NCI-H2227 treated with DMSO at 0.1 percent for 48 hours (cell line): Measurements from ENCODE around the gene TBX4.
"Not testable (repeated sequence)": the region's sequence is repeated elsewhere in the genome, so short reads cannot be mapped to it uniquely, and the experiment has no call there.

Source experiments
- DNase-seq: peaks from one replicate; lab custom pipeline; 2025; lab: John Stamatoyannopoulos, UW

Gene TBX4

DNA sequence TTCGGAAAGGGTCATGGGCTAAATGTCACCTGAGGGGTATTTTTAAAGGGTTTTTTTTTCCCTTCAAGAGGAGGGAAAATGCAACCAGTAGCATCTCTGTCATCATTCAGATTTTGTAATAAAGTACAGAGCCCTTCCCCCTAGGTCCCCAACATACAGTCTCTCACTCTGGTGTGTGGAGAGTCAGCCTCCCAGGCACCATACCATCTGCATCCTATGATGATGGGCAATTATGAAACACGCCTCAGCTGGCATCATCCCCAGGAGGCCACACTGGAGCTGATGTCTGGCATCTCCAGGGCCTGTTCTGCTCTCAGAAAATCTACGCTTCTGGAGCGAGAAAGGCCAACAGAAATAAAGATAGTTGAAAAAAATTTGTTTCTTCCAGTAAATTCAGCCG lies 32.0 kb downstream of the TBX4 start:
- DNase-seq = no peak

GRCh38 chr17:61485067-61485775 lies 33.0 kb downstream of the TBX4 start:
- DNase-seq = no peak

- peak; percentile 41 for DNase-seq
These were observed 34.2 kb downstream of the TBX4 start for GRCh38 chr17:61486135-61487120.

- DNase-seq = no peak
These were observed 35.2 kb downstream of the TBX4 start for GRCh38 chr17:61487161-61487988.

- no peak for DNase-seq
These were observed 35.9 kb downstream of the TBX4 start for GRCh38 chr17:61487989-61488595.

DNA sequence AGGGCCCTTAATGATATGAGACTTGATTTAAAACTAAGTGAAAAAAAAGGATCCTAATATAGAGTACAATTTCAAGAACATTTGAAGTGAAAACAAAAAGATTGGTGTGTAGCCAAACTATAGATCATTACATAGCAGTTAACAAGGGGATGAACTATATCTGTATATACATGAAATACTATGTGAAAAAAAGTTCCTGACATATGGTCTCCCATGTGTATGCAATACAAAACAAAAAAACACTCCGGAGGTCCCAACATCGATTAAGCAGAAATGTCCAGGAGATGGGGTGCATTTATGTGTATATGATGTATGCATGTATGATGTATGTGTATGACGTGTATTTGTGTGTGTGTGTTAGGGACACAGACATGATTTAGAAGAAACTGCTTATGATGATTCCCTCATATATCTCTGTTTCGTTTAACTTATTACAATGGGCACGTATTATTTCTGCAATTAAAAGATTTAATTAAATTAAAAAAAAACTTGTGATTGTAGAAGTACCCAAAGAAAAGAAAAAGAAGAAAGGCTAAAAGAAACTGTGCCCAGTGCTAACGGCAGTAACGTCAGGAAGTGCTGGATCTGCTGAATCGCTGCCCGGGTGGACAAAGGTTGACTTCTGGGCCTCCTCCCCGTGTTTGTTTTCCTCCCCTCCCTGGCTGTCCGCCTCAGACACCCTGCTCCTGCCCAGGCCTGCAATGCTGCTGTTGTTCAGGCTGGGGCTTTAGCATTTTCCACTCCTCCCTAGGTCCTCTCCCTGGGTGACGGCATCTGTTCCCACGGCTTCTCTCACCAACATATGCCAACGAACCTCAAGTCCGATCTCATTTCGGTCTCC lies 36.9 kb downstream of the TBX4 start:
- no peak for DNase-seq

GRCh38 chr17:61489719-61490490 lies 37.7 kb downstream of the TBX4 start:
- DNase-seq = no peak

GRCh38 chr17:61490540-61490975 lies 38.3 kb downstream of the TBX4 start:
- no peak for DNase-seq

DNA sequence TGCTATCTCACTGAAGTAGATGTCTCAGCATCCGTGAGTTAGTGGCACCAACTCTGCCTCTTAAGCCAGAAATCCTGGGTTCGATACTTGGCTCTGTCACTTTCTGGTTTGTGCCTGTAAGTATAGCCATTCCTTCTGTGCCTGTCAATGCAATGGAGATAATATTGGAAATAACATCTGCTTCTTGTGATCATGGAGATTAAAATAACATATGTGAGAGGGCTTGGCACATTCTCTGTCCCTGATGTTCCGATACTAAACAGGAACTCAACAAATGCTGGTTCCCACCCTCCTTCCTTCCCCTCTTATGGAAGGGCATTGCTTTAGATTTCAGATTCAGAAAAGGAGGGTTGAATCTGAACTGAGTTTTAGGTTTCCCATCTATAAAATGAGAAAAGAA lies 39.8 kb downstream of the TBX4 start:
- no peak for DNase-seq

DNA sequence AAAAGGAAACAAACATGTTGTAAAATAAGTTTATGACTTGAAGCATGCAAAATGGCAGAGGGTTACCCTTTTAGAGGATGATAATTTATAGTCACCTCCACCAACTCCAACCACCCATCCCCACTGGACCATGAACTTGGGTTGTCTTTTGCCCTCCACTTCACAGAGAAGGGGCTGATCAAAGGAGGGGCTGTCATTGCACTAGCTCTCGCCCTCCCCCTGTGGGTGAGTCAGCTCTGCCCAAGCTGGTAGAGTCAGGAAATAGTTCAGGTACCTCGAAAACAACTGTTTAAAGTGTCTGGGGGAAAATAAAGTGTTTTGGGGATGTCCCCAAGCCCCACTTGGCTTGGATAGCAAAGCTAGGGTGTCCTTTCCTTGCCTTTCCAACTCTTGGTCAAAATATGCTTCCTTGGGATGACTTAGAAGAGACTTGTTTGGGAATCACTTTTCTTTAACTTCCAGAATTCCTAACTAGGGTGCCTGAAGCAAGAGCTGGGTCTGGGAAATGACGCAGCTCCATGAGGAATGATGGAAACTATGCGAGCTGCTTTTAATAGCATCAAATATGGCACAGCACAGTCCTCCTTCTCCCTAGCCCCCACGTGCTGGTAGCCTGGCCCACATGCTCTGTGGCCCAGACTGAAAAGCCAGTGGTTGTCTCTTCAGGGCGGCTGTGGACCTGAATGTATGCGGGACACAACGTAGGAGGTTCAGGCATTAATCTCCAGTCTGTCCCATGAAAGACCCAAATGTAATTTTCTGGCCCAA lies 40.7 kb downstream of the TBX4 start:
- DNase-seq = no peak

DNA sequence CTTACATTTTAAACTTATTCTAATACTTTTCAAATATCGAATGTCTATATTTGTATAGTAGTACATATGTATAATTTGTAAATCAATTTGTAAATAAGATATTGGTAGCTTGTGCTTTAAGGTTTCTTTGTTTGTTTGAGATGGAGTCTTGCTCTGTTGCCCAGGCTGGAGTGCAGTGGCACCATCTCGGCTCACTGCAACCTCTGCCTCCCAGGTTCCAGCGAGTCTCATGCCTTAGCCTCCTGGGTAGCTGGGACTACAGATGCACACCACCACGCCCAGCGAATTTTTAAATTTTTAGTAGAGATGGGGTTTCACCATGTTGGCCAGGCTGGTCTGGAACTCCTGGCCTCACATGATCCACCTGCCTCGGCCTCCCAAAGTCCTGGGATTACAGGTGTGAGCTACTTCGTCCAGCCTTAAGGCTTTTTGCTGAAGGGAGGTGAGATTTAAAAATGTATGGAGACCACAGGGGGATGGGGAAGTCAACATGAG lies 41.7 kb downstream of the TBX4 start:
- DNase-seq = not testable (repeated sequence)

DNA sequence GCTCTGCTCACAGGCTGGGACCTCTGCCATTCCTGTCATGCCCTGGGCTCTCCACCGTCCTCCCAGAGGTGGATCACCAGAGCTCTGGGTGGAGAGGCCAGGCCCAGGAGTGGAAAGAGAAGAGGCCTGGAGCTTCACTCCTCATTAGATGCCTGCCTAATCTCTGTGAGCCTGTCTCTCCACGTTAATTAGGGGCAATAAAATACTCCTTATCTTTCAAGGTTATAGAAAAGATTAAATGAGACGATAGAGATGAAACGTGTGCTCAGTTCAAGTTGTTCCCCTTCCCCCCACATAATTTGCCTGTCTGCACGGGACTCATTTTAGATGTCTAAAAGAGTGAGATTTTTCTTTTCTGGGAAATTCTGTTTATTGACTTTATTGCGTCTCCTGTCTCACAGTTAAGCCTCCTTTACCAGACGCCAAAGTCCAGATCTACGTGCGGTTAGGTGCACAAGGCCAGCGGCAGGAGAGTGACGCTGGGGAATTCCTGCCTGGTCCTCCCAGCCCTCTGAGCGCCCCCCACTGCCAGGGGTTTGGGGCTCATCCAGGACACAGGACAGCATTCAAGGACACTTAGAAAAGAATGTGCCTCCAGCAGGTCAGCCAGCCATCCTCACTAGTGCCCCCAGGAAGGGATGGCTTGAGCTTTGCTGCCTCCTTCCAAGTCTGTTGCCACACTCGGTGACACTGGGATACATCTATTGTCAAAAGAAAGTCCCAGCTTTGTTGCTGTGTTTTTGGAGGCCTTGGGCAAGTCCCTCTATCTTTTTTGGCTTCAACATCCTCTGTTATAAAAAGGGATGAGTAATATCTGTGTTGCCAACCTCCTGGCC lies 42.3 kb downstream of the TBX4 start:
- DNase-seq = no peak

DNA sequence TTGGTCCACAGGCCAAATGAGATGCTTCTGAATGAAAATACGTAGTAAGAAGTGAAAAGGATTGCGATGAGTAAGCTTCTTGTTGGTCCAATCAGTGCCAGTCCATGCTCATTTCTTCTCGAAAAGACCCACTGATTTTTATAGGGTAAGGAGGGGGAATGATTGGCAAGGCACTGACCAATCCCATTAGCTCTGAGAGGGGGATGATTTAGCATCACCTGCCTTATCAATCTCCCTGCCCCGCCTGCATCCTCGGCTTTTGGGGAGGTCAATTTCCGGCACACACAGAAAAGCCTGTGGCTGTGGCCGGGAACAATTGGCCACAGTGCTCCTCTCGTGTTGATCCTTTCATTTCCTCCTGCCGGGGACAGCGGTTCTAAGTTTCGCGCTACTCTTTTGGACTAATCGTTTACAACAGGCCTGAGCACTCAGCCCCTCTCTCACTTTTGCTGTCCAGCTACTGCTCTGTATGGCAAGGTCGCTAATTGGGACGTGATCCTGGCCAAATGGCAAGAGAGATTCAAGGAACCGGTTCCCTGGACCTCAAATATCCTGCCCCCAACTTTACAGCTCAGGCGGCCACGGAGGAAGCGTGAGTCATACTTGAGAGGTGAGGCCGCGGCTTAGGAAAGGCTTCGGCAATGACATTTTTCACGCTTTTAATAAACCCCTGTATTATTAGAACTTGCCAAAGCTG lies 43.1 kb downstream of the TBX4 start:
- no peak for DNase-seq

DNA sequence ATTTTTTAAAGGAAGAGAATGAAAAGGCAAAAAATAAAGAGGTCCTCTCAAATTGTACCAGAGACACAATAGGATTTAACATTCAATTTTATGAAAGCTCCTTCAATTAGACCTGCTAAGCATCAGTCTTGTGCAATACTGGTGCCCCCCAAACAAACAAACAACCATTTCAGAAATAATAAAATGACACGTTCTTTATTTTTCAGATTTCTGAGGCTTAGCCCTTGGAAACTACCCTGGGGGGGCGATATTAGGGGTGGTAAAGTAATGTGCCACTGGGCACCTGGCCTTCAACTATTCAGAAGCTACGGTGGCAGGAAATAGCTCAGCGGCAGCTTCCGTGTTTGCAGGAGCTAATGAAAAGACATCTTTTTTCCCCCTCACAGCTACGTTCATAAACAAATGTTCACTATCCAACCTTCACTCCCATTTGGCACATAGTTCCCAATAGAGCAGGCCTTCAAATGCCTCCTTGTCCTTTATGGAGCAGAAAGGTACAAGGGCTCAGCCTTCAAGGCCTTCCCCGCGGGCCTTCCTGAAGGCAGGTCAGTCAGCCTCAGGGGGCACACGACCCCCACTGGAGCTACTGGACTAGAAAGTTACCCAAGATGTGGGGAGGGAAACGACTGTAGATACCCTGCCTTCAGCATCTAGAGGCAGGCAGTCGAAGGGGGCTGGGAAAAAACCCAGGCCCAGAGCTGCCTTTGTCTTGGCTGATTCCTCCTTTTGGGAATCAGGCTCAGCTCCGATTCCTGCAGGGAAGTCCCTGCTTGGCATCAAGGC lies 44.1 kb downstream of the TBX4 start:
- no peak for DNase-seq

DNA sequence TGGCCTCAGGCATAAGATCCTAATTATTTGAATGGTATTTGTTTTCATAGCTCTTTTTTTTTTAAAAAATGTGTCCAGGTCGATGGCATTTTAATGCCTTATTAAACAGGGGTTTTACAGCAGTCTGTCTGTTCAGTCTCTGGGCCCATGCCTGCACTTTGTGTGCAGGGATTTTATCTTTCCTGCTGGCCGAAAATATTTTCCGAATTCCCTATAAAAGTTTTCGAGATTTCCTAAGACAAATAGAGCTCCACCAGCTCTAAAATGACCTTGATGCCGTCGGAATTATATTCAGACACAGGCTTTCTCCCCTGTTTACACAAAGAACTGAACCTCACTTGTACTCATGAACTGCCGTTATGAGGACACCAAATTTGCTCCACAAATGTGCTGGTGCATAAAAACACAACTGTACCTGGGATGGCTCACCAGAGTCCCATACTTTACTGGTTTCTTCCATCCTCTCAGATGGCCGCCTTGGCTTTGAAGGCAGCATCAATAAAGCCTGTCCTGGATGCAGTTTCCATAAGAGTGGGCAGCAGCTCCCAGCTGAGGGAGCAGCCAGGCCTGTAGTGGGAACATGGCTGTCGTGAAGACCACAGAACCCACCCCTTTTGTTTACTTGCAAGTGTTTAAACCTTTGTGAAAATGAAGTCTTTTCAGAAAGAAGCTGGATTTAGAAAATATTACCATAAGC lies 44.9 kb downstream of the TBX4 start:
- DNase-seq = no peak
